Activated B cell treated with CpG ODN at 0.5 μM for 24 hours (primary cell): ENCODE results near the gene RAD51B. TPM values are rescaled to one million over a fixed set of nuclear protein-coding genes. Genes with fewer than 3 reads are reported as not detected.
A peak's percentile ranks its signal among the peaks of the same experiment; 100 is the strongest.
"Not testable (repeated sequence)": the region's sequence is repeated elsewhere in the genome, so short reads cannot be mapped to it uniquely, and the experiment has no call there.

Experiments used
- ATAC-seq: fragments of 200-7000 bp; cut with Tn5 transposase; one replicate; pipeline ENCODE4 v1.10.0; 2021; ENCODE audit warnings: low read depth, mild to moderate bottlenecking, moderate library complexity
- CTCF ChIA-PET: fragments of 350-600 bp; sonication (Branson Sonifier 250); formaldehyde crosslinking; loops from one replicate; lab custom pipeline; 2021; ENCODE audit warnings: antibody characterized with exemption; lab: Charles Lee
- POLR2A ChIA-PET: fragments of 350-600 bp; sonication (Branson Sonifier 250); formaldehyde crosslinking; loops from one replicate; lab custom pipeline; 2021; ENCODE audit warnings: antibody characterized with exemption; lab: Charles Lee
- DNase-seq: peaks from one replicate; pipeline ENCODE4 v3.0.0; 2022
- H3K27ac Mint-ChIP-seq: one replicate; pipeline ENCODE4 v1.8.0; 2020; ENCODE audit warnings: mixed read lengths
- H3K27me3 Mint-ChIP-seq: one replicate; pipeline ENCODE4 v1.8.0; 2021; ENCODE audit warnings: mixed read lengths
- H3K36me3 Mint-ChIP-seq: one replicate; pipeline ENCODE4 v1.8.0; 2021; ENCODE audit warnings: low read depth, mixed read lengths
- H3K4me1 Mint-ChIP-seq: one replicate; pipeline ENCODE4 v1.8.0; 2021; ENCODE audit warnings: mixed read lengths
- H3K4me3 Mint-ChIP-seq: one replicate; pipeline ENCODE4 v1.8.0; 2020; ENCODE audit warnings: mild to moderate bottlenecking, mixed read lengths
- H3K9me3 Mint-ChIP-seq: one replicate; pipeline ENCODE4 v1.8.0; 2020; ENCODE audit warnings: mixed read lengths
- CTCF ChIP-seq: fragments of 200-600 bp; IDR thresholded peaks from one replicate; pipeline ENCODE4 v1.8.0; 2022; ENCODE audit warnings: antibody characterized with exemption, mild to moderate bottlenecking
- intact Hi-C: fragments of 100-400 bp; cut with micrococcal nuclease; formaldehyde crosslinking; loops from one replicate; pipeline ENCODE4 v1.15.1; 2024
- total RNA-seq: library from RNA; stranded (reverse); gene quantifications from 2 replicates; pipeline ENCODE4 v1.2.3, GENCODE V29; 2022

Gene RAD51B
- total RNA-seq, 1 donor from 2014 or later, result 53.9 TPM

- no peak for ATAC-seq
- Mint-ChIP-seq H3K27me3 (no peaks in the 10 kb centered on the region), H3K4me1 (peaks cover 27% of the 10 kb centered on the region), H3K4me3 (no peak overlapping the region), H3K27ac (peak overlapping the region; percentile 59), H3K36me3 (no peaks in the 10 kb centered on the region), H3K9me3 (no peaks in the 10 kb centered on the region)
- intact Hi-C loops, result no loop called here
- DNase-seq, result no peak
- TF ChIP-seq CTCF, result no peak
- POLR2A ChIA-PET, result interaction anchor here (0.8 kb wide), 1 partner anchor 141 kb away, joined by 3 read pairs; no protein-coding TSS in a partner anchor
- CTCF ChIA-PET, result no interaction called here
Observed at GRCh38 chr14:68424443-68425172, 605.0 kb downstream of the RAD51B start.

- no peak overlapping the region for H3K4me3 Mint-ChIP-seq
- CTCF ChIA-PET, result no interaction called here
Observed at GRCh38 chr14:68426661-68427549, 607.3 kb downstream of the RAD51B start.

GRCh38 chr14:68427550-68427890 lies 607.9 kb downstream of the RAD51B start:
- ATAC-seq (no peak), DNase-seq (no peak)
- no peaks in the 10 kb centered on the region for H3K9me3 Mint-ChIP-seq
- no peak overlapping the region for H3K4me3 Mint-ChIP-seq
- intact Hi-C loops, result no loop called here
- CTCF ChIA-PET, result no interaction called here
- H3K4me1 Mint-ChIP-seq, result peaks cover 16% of the 10 kb centered on the region
- POLR2A ChIA-PET, result interaction anchor here (0.7 to 1.7 kb wide), 3 partner anchors 18 to 366 kb away, joined by 3 to 5 read pairs (median 3); partner anchors contain the start of gene ZFP36L1
- no peak for TF ChIP-seq CTCF
- H3K27ac Mint-ChIP-seq, result no peak overlapping the region
- H3K36me3 Mint-ChIP-seq, result no peaks in the 10 kb centered on the region
- no peaks in the 10 kb centered on the region for H3K27me3 Mint-ChIP-seq

More at GRCh38 chr14:68426661-68427549, 607.3 kb downstream of the RAD51B start:
- TF ChIP-seq CTCF, result no peak
- intact Hi-C loops, result no loop called here
- H3K27me3 Mint-ChIP-seq, result no peaks in the 10 kb centered on the region
- peaks cover 16% of the 10 kb centered on the region for H3K4me1 Mint-ChIP-seq
- POLR2A ChIA-PET, result interaction anchor here (0.7 to 1.7 kb wide), 3 partner anchors 17 to 366 kb away, joined by 3 to 5 read pairs (median 3); partner anchors contain the start of gene ZFP36L1
- no peak for ATAC-seq
- DNase-seq, result no peak
- H3K36me3 Mint-ChIP-seq, result no peaks in the 10 kb centered on the region
- no peaks in the 10 kb centered on the region for H3K9me3 Mint-ChIP-seq
- no peak overlapping the region for H3K27ac Mint-ChIP-seq

- H3K27me3 Mint-ChIP-seq, H3K9me3 Mint-ChIP-seq, intact Hi-C loops, CTCF ChIA-PET, ATAC-seq, POLR2A ChIA-PET, H3K4me3 Mint-ChIP-seq, DNase-seq, H3K36me3 Mint-ChIP-seq, H3K27ac Mint-ChIP-seq: not testable (repeated sequence)
- peaks cover 12% of the 10 kb centered on the region for H3K4me1 Mint-ChIP-seq
Observed at GRCh38 chr14:68428900-68429299, 609.3 kb downstream of the RAD51B start.

- Mint-ChIP-seq H3K27ac (peak overlapping the region; percentile 41), H3K4me1 (peaks cover 16% of the 10 kb centered on the region)
- POLR2A ChIA-PET, result interaction anchor here (1.1 to 1.7 kb wide), 4 partner anchors 38 to 251 kb away, joined by 3 to 6 read pairs (median 4); no protein-coding TSS in a partner anchor
- intact Hi-C loops, result loop anchor here (1.0 kb wide), 3 partner anchors 32 to 186 kb away; no protein-coding TSS in a partner anchor
- H3K36me3 Mint-ChIP-seq, H3K27me3 Mint-ChIP-seq, H3K9me3 Mint-ChIP-seq, DNase-seq, H3K4me3 Mint-ChIP-seq, ATAC-seq: not testable (repeated sequence)
- CTCF ChIA-PET, result interaction anchor here (0.8 to 2.0 kb wide), 4 partner anchors 17 to 159 kb away, joined by 3 to 4 read pairs (median 3); no protein-coding TSS in a partner anchor
Observed at GRCh38 chr14:68434173-68434572, 614.6 kb downstream of the RAD51B start.

GRCh38 chr14:68435631-68436030 lies 616.1 kb downstream of the RAD51B start:
- H3K4me1 Mint-ChIP-seq, result peaks cover 21% of the 10 kb centered on the region
- H3K27me3 Mint-ChIP-seq, H3K36me3 Mint-ChIP-seq, intact Hi-C loops, DNase-seq, ATAC-seq, CTCF ChIA-PET, H3K4me3 Mint-ChIP-seq, H3K27ac Mint-ChIP-seq, H3K9me3 Mint-ChIP-seq: not testable (repeated sequence)
- POLR2A ChIA-PET, result interaction anchor here (1.7 kb wide), 2 partner anchors 71 to 122 kb away, joined by 3 to 6 read pairs; no protein-coding TSS in a partner anchor
